IMR-90 (cell line): Measurements from ENCODE around the gene PHLPP2. TPM values are rescaled to one million over a fixed set of nuclear protein-coding genes. Genes with fewer than 3 reads are reported as not detected.

Source experiments
- ATAC-seq: fragments of 200-7000 bp; cut with Tn5 transposase; 2 replicates; pipeline ENCODE4 v1.9.1; 2020; ENCODE audit warnings: low read depth, mild to moderate bottlenecking, moderate library complexity
- BruUV-seq: library from RNA; stranded (reverse); fragments of 400-500 nt; replicated peaks from 2 replicates; lab custom pipeline; 2021; lab: Mats Ljungman, UMichigan
- CTCF ChIA-PET: fragments of 300-600 bp; formaldehyde crosslinking; extraction: SDS; loops from one replicate; lab custom pipeline; 2021; ENCODE audit warnings: antibody characterized with exemption; lab: Yijun Ruan, JAX
- POLR2A ChIA-PET: fragments of 300-600 bp; sonication (Branson Sonifier 250); formaldehyde crosslinking; loops from one replicate; lab custom pipeline; 2022; ENCODE audit warnings: antibody characterized with exemption; ENCODE audit not compliant: unreplicated experiment; lab: Charles Lee
- DNase-seq: peaks from one replicate; pipeline ENCODE4 v3.0.0; 2013
- H2AFZ ChIP-seq: replicated peaks from 2 replicates; pipeline ENCODE3; 2013; ENCODE audit warnings: low read length, mild to moderate bottlenecking; ENCODE audit not compliant: poor library complexity
- H2AK5ac ChIP-seq: 2 replicates; pipeline ENCODE4 v1.6.1; 2013; ENCODE audit warnings: low read depth, low read length, inconsistent platforms
- H2AK9ac ChIP-seq: replicated peaks from 2 replicates; pipeline ENCODE3; 2013; ENCODE audit warnings: mild to moderate bottlenecking, low read depth, low read length, moderate library complexity; ENCODE audit not compliant: poor library complexity
- H2BK120ac ChIP-seq: 2 replicates; pipeline ENCODE4 v1.6.1; 2013; ENCODE audit warnings: low read depth, low read length, inconsistent platforms
- H2BK15ac ChIP-seq: 3 replicates; pipeline ENCODE4 v1.6.1; 2013; ENCODE audit warnings: low read depth, low read length, inconsistent platforms
- H2BK20ac ChIP-seq: 2 replicates; pipeline ENCODE4 v1.6.1; 2013; ENCODE audit warnings: low read depth, mild to moderate bottlenecking, inconsistent platforms, low read length, moderate library complexity
- H2BK5ac ChIP-seq: 2 replicates; pipeline ENCODE4 v1.6.1; 2013; ENCODE audit warnings: mild to moderate bottlenecking, low read depth, low read length, inconsistent platforms; ENCODE audit not compliant: poor library complexity, severe bottlenecking
- H3K14ac ChIP-seq: replicated peaks from 2 replicates; pipeline ENCODE4 v1.6.1; 2013; ENCODE audit warnings: low read depth, low read length, inconsistent platforms
- H3K18ac ChIP-seq: 2 replicates; pipeline ENCODE4 v1.6.1; 2013; ENCODE audit warnings: low read depth, low read length, control low read depth
- H3K23ac ChIP-seq: 2 replicates; pipeline ENCODE4 v1.6.1; 2013; ENCODE audit warnings: low read depth, low read length, inconsistent platforms
- H3K27ac ChIP-seq: 2 replicates; pipeline ENCODE4 v1.5.1; 2013; ENCODE audit warnings: mild to moderate bottlenecking, control low read depth, low read length; ENCODE audit not compliant: insufficient read depth
- H3K27me3 ChIP-seq: 2 replicates; pipeline ENCODE4 v1.6.1; 2013; ENCODE audit warnings: low read length; ENCODE audit not compliant: control insufficient read depth, insufficient read depth
- H3K36me3 ChIP-seq: 2 replicates; pipeline ENCODE4 v1.6.1; 2013; ENCODE audit warnings: low read length, mixed read lengths; ENCODE audit not compliant: control insufficient read depth, insufficient read depth
- H3K4ac ChIP-seq: 2 replicates; pipeline ENCODE4 v1.6.1; 2013; ENCODE audit warnings: low read depth, low read length, inconsistent platforms
- H3K4me1 ChIP-seq: 2 replicates; pipeline ENCODE4 v1.6.1; 2013; ENCODE audit warnings: low read length, mixed read lengths; ENCODE audit not compliant: control insufficient read depth, insufficient read depth
- H3K4me2 ChIP-seq: 2 replicates; pipeline ENCODE4 v1.6.1; 2013; ENCODE audit warnings: low read depth, mild to moderate bottlenecking, control low read depth, low read length, moderate library complexity
- H3K4me3 ChIP-seq: 2 replicates; pipeline ENCODE4 v1.5.1; 2013; ENCODE audit warnings: low read depth, mild to moderate bottlenecking, control low read depth, low read length, moderate library complexity; ENCODE audit not compliant: insufficient read depth
- H3K56ac ChIP-seq: 2 replicates; pipeline ENCODE4 v1.6.1; 2013; ENCODE audit warnings: low read length, inconsistent platforms; ENCODE audit not compliant: insufficient read depth; ENCODE audit errors: extremely low read depth
- H3K79me1 ChIP-seq, 2 experiments: 2 replicates each; pipeline ENCODE4 v1.6.1; 2013; ENCODE audit warnings: low read length in 2 of 2, inconsistent platforms in 1 of 2, low read depth in 1 of 2
- H3K9ac ChIP-seq: 2 replicates; pipeline ENCODE4 v1.6.1; 2013; ENCODE audit warnings: low read depth, low read length, control low read depth
- H3K9me1 ChIP-seq: 2 replicates; pipeline ENCODE4 v1.6.1; 2013; ENCODE audit warnings: low read length, inconsistent platforms; ENCODE audit not compliant: insufficient read depth
- H3K9me3 ChIP-seq: 2 replicates; pipeline ENCODE4 v1.6.1; 2013; ENCODE audit warnings: low read length; ENCODE audit not compliant: control insufficient read depth, insufficient read depth
- H4K20me1 ChIP-seq: 2 replicates; pipeline ENCODE4 v1.6.1; 2013; ENCODE audit warnings: low read length, inconsistent platforms; ENCODE audit not compliant: insufficient read depth
- H4K5ac ChIP-seq: 2 replicates; pipeline ENCODE4 v1.6.1; 2013; ENCODE audit warnings: mild to moderate bottlenecking, low read depth, low read length, control low read depth
- H4K8ac ChIP-seq, 2 experiments: 2 replicates each; pipeline ENCODE4 v1.6.1; 2013; ENCODE audit warnings: low read depth in 2 of 2, low read length in 2 of 2, control low read depth in 1 of 2, inconsistent platforms in 1 of 2
- H4K91ac ChIP-seq: 2 replicates; pipeline ENCODE4 v1.6.1; 2013; ENCODE audit warnings: low read depth, low read length, inconsistent platforms; ENCODE audit not compliant: insufficient read depth
- BHLHE40 ChIP-seq: fragments of 150-350 bp; IDR thresholded peaks from 2 replicates; pipeline ENCODE4 v1.6.1; 2016; ENCODE audit warnings: mild to moderate bottlenecking, low read depth, low read length
- CEBPB ChIP-seq: IDR thresholded peaks from 2 replicates; pipeline ENCODE4 v1.6.1; 2012; ENCODE audit warnings: low read depth, low read length, improper control_type of control experiment
- CHD1 ChIP-seq: IDR thresholded peaks from 2 replicates; pipeline ENCODE4 v1.6.1; 2012; ENCODE audit warnings: low read depth, low read length, improper control_type of control experiment
- FOS ChIP-seq: fragments of 150-350 bp; IDR thresholded peaks from 2 replicates; pipeline ENCODE4 v1.6.1; 2016; ENCODE audit warnings: low read depth, low read length
- MAFK ChIP-seq: IDR thresholded peaks from 2 replicates; pipeline ENCODE4 v1.6.1; 2012; ENCODE audit warnings: low read depth, low read length, improper control_type of control experiment
- MAZ ChIP-seq: IDR thresholded peaks from 2 replicates; pipeline ENCODE4 v1.6.1; 2012; ENCODE audit warnings: low read depth, mild to moderate bottlenecking, low read length, improper control_type of control experiment, moderate library complexity, borderline replicate concordance
- MXI1 ChIP-seq: IDR thresholded peaks from 2 replicates; pipeline ENCODE4 v1.6.1; 2012; ENCODE audit warnings: low read depth, mild to moderate bottlenecking, low read length, moderate library complexity, borderline replicate concordance
- NFE2L2 ChIP-seq: fragments of 150-350 bp; IDR thresholded peaks from 2 replicates; pipeline ENCODE4 v1.6.1; 2016; ENCODE audit warnings: low read depth, mild to moderate bottlenecking, low read length
- POLR2A ChIP-seq: IDR thresholded peaks from 2 replicates; pipeline ENCODE4 v1.6.1; 2012; ENCODE audit warnings: mild to moderate bottlenecking, low read depth, low read length
- RAD21 ChIP-seq: IDR thresholded peaks from 2 replicates; pipeline ENCODE4 v1.6.1; 2012; ENCODE audit warnings: low read length, improper control_type of control experiment
- RCOR1 ChIP-seq: IDR thresholded peaks from 2 replicates; pipeline ENCODE4 v1.6.1; 2012; ENCODE audit warnings: mild to moderate bottlenecking, low read length, improper control_type of control experiment; ENCODE audit not compliant: insufficient replicate concordance
- RFX5 ChIP-seq: IDR thresholded peaks from 2 replicates; pipeline ENCODE4 v1.8.0; 2012; ENCODE audit warnings: low read depth, mild to moderate bottlenecking, low read length, moderate library complexity
- SMC3 ChIP-seq: fragments of 150-350 bp; IDR thresholded peaks from 2 replicates; pipeline ENCODE4 v1.6.1; 2016; ENCODE audit warnings: low read depth, mild to moderate bottlenecking, antibody characterized with exemption, low read length, moderate library complexity
- WGBS, 2 experiments: methylation state at CpG; one replicate each; pipeline versions ENCODE4 v1.1.5 to v1.1.7; 2013; ENCODE audit warnings: missing lambda C conversion rate in 2 of 2; ENCODE audit not compliant: insufficient read length in 1 of 2; ENCODE audit errors: extremely low coverage in 2 of 2; 5-methylcytosine and 5-hydroxymethylcytosine counted together
- dilution Hi-C: fragments of 300-500 bp; cut with HindIII; formaldehyde crosslinking; loops from one replicate; pipeline ENCODE4 v1.14.3; 2018; ENCODE audit warnings: low sequenced_read_pairs; ENCODE audit not compliant: unreplicated experiment
- in situ Hi-C: fragments of 300-500 bp; cut with MboI; formaldehyde crosslinking; loops from 3 replicates; pipeline ENCODE4 v1.14.3; 2019; ENCODE audit warnings: low sequenced_read_pairs, inconsistent platforms, mixed read lengths
- intact Hi-C: fragments of 100-400 bp; cut with micrococcal nuclease; formaldehyde crosslinking; loops from 2 replicates; pipeline ENCODE4 v1.10.0; 2022
- polyA plus RNA-seq, 3 experiments: library from polyadenylated mRNA; depleted of rRNA; stranded (reverse); fragments of >200 nt; gene quantifications; 2 replicates each; pipeline ENCODE4 v1.2.3, GENCODE V29; 2012; ENCODE audit warnings: low replicate concordance in 1 of 3
- total RNA-seq: library from RNA; depleted of rRNA; stranded (reverse); fragments of >200 nt; gene quantifications from 2 replicates; pipeline ENCODE4 v1.2.3, GENCODE V29; 2012
- TF ChIP-seq, protein P1 (sequence below): fragments of 150-350 bp; IDR thresholded peaks from 2 replicates; pipeline ENCODE4 v1.6.1; 2017; ENCODE audit warnings: mild to moderate bottlenecking, antibody characterized with exemption, low read length, low read depth
- TF ChIP-seq, protein P2 (sequence below): conservative IDR thresholded peaks from 2 replicates; pipeline ENCODE4 v1.5.1; 2012; ENCODE audit warnings: mild to moderate bottlenecking, low read depth, low read length, improper control_type of control experiment
- TF ChIP-seq, protein P3 (sequence below): fragments of 150-350 bp; IDR thresholded peaks from 2 replicates; pipeline ENCODE4 v1.6.1; 2016; ENCODE audit warnings: low read depth, mild to moderate bottlenecking, low read length, moderate library complexity, borderline replicate concordance

The PHLPP2 gene
- total and polyA plus RNA-seq, 2 of the 4 experiments (the other 2 are of a cell fraction) = 6.8 to 10.2 TPM

DNA sequence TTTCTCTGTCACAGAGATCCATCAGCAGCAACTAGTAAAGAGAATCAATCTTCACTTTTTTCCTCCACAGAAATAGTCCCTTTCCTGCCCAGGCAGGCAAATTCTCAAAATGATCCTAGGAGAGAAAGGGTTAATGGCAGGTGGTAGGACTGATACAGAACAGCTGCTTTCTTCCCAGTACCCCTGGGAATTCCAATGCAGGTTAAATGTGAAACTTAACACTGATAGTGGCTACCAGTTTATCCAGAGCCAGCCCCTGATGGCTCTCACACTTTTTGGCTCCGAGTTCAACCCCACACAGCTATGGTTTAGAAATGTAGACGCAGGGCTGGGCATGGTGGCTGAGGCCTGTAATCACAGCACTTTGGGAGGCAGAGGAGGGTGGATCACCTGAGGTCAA lies 76.3 kb downstream of the PHLPP2 start:
- H3K9ac ChIP-seq = no peak overlapping the region
- ATAC-seq (no peak), DNase-seq (no peak)
- H2BK120ac ChIP-seq = no peak overlapping the region
- H3K4me2 ChIP-seq = no peak overlapping the region
- H2AK5ac ChIP-seq = no peak overlapping the region
- H2BK20ac ChIP-seq = no peak overlapping the region
- H3K36me3 ChIP-seq = peaks cover 32% of the 10 kb centered on the region
- no CpG with 5 or more reads among the region's 2 CpGs for WGBS, 2 experiments
- H2AK9ac ChIP-seq = no peak overlapping the region
- CTCF ChIA-PET = no interaction called here
- H3K56ac ChIP-seq = no peak overlapping the region
- H2AFZ ChIP-seq = no peak overlapping the region
- dilution Hi-C loops (no loop called here), intact Hi-C loops (no loop called here), in situ Hi-C loops (no loop called here)
- no peak overlapping the region for H3K18ac ChIP-seq
- H4K91ac ChIP-seq = no peak overlapping the region
- H2BK15ac ChIP-seq = no peak overlapping the region
- no peak overlapping the region for H4K5ac ChIP-seq
- POLR2A ChIA-PET = no interaction called here
- H3K4me3 ChIP-seq = no peak overlapping the region
- no peak overlapping the region for H2BK5ac ChIP-seq
- H3K79me1 ChIP-seq = no peaks in the 10 kb centered on the region; a peak in 2 of 4 replicates
- no TSS peak for BruUV-seq
- H3K23ac ChIP-seq = no peak overlapping the region
- no peaks in the 10 kb centered on the region for H4K20me1 ChIP-seq
- no peak overlapping the region for H3K14ac ChIP-seq
- no peak overlapping the region for H3K4ac ChIP-seq
- peaks cover 13% of the 10 kb centered on the region; the same call in 1 of the 2 replicates for H3K9me1 ChIP-seq
- TF ChIP-seq SMC3 (no peak), RCOR1 (no peak), MAZ (no peak), MAFK (no peak), BHLHE40 (no peak), CHD1 (no peak), CEBPB (no peak), FOS (no peak), NFE2L2 (no peak), RAD21 (no peak), RFX5 (no peak), MXI1 (no peak), POLR2A (no peak)
- TF ChIP-seq, protein P1, sequence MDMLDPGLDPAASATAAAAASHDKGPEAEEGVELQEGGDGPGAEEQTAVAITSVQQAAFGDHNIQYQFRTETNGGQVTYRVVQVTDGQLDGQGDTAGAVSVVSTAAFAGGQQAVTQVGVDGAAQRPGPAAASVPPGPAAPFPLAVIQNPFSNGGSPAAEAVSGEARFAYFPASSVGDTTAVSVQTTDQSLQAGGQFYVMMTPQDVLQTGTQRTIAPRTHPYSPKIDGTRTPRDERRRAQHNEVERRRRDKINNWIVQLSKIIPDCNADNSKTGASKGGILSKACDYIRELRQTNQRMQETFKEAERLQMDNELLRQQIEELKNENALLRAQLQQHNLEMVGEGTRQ = no peak
- TF ChIP-seq, protein P2, sequence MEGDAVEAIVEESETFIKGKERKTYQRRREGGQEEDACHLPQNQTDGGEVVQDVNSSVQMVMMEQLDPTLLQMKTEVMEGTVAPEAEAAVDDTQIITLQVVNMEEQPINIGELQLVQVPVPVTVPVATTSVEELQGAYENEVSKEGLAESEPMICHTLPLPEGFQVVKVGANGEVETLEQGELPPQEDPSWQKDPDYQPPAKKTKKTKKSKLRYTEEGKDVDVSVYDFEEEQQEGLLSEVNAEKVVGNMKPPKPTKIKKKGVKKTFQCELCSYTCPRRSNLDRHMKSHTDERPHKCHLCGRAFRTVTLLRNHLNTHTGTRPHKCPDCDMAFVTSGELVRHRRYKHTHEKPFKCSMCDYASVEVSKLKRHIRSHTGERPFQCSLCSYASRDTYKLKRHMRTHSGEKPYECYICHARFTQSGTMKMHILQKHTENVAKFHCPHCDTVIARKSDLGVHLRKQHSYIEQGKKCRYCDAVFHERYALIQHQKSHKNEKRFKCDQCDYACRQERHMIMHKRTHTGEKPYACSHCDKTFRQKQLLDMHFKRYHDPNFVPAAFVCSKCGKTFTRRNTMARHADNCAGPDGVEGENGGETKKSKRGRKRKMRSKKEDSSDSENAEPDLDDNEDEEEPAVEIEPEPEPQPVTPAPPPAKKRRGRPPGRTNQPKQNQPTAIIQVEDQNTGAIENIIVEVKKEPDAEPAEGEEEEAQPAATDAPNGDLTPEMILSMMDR = no peak
- TF ChIP-seq, protein P3, sequence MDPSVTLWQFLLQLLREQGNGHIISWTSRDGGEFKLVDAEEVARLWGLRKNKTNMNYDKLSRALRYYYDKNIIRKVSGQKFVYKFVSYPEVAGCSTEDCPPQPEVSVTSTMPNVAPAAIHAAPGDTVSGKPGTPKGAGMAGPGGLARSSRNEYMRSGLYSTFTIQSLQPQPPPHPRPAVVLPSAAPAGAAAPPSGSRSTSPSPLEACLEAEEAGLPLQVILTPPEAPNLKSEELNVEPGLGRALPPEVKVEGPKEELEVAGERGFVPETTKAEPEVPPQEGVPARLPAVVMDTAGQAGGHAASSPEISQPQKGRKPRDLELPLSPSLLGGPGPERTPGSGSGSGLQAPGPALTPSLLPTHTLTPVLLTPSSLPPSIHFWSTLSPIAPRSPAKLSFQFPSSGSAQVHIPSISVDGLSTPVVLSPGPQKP = no peak
- H3K27me3 ChIP-seq = no peaks in the 10 kb centered on the region
- H4K8ac ChIP-seq = no peak overlapping the region
- no peak overlapping the region for H3K27ac ChIP-seq
- H3K4me1 ChIP-seq = peaks cover under 1% of the 10 kb centered on the region; the same call in 1 of the 2 replicates
- H3K9me3 ChIP-seq = no peaks in the 10 kb centered on the region
